Mucosa of descending colon (tissue), 3 donors: ENCODE data around the gene GLYATL3. TPM values are rescaled to one million over a fixed set of nuclear protein-coding genes. Genes with fewer than 3 reads are reported as not detected.

Experiments
- ATAC-seq: fragments of 200-7000 bp; cut with Tn5 transposase; one replicate; pipeline ENCODE4 v1.9.1; 2020; ENCODE audit warnings: mild to moderate bottlenecking, moderate library complexity
- DNase-seq, 3 donors: peaks; one replicate each; pipeline ENCODE4 v3.0.0-alpha.2; 2020
- H3K36me3 ChIP-seq: fragments of 200-600 bp; one replicate; pipeline ENCODE4 v1.8.0; 2021; ENCODE audit warnings: low read depth, mild to moderate bottlenecking
- H3K4me1 ChIP-seq: fragments of 200-600 bp; one replicate; pipeline ENCODE4 v1.8.0; 2021; ENCODE audit warnings: low read depth, mild to moderate bottlenecking
- H3K4me3 ChIP-seq: fragments of 200-600 bp; one replicate; pipeline ENCODE4 v1.8.0; 2021; ENCODE audit warnings: mild to moderate bottlenecking
- H3K9me3 ChIP-seq: fragments of 200-600 bp; one replicate; pipeline ENCODE4 v1.8.0; 2021; ENCODE audit warnings: mild to moderate bottlenecking
- intact Hi-C, 2 donors: fragments of 100-400 bp; cut with DNase I in 1 of 2; cut with micrococcal nuclease in 1 of 2; formaldehyde crosslinking; loops; one replicate each; pipeline versions ENCODE4 v1.11.0 to v1.11.1; 2022; cut with DNase I, micrococcal nuclease
- total RNA-seq, 3 donors: library from RNA; stranded (reverse); fragmentation: NEBNext Ultra II Directional in 2 of 3; extraction: Animal tissue kit (Norgen Biotek cat#: 25700) in 2 of 3; gene quantifications; one replicate each; pipeline versions ENCODE4 v1.2.1 to v1.2.4, GENCODE V29; 2021 to 2023
- TF ChIP-seq, protein P1 (sequence below): fragments of 200-600 bp; IDR thresholded peaks from one replicate; pipeline ENCODE4 v1.8.0; 2022; ENCODE audit warnings: antibody characterized with exemption, mild to moderate bottlenecking
- donor health status: DM: no; HTN: no; CAD: no; lungs with moderate emphysema.
- donor health status: DM: no; HTN: no; CAD: no.
- donor health status: DM: no; HTN: yes; CAD: no.

Gene GLYATL3
- total RNA-seq, 3 donors from 2014 or later = not detected

DNA sequence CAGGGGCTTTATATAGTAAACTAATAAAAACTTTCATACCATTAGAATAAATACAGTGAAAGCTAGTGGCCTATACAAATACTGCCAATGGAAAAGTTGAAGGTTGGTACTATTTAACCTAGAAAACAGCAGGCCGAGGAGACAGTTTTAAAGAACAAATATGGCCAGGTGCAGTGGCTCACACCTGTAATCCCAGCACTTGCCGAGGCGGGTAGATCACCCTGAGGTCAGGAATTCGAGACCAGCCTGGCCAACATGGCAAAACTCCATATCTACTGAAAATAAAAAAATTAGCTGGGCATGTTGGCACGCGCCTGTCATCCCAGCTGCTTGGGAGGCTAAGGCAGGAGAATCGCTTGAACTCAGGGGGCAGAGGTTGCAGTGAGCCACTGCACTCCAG is 24.8 kb downstream of the GLYATL3 start:
- Histone ChIP-seq H3K9me3 (no peaks in the 10 kb centered on the region), H3K4me1 (peaks cover 11% of the 10 kb centered on the region), H3K4me3 (no peak overlapping the region), H3K36me3 (no peaks in the 10 kb centered on the region)
- ATAC-seq (no peak), DNase-seq (no peak)
- intact Hi-C loops = no loop called here
- TF ChIP-seq, protein P1, sequence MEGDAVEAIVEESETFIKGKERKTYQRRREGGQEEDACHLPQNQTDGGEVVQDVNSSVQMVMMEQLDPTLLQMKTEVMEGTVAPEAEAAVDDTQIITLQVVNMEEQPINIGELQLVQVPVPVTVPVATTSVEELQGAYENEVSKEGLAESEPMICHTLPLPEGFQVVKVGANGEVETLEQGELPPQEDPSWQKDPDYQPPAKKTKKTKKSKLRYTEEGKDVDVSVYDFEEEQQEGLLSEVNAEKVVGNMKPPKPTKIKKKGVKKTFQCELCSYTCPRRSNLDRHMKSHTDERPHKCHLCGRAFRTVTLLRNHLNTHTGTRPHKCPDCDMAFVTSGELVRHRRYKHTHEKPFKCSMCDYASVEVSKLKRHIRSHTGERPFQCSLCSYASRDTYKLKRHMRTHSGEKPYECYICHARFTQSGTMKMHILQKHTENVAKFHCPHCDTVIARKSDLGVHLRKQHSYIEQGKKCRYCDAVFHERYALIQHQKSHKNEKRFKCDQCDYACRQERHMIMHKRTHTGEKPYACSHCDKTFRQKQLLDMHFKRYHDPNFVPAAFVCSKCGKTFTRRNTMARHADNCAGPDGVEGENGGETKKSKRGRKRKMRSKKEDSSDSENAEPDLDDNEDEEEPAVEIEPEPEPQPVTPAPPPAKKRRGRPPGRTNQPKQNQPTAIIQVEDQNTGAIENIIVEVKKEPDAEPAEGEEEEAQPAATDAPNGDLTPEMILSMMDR = no peak

DNA sequence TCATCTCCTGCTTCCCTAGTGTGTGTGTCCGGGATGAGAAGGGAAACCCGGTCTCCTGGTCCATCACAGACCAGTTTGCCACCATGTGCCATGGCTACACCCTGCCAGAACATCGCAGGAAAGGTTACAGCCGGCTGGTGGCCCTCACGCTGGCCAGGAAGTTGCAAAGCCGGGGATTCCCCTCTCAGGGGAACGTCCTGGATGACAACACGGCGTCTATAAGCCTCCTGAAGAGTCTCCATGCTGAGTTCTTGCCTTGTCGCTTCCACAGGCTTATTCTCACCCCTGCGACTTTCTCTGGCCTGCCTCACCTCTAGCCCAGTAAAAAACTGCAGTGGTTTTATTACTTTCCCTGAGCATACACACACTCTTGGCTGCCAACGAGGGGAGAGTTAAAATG is 26.9 kb downstream of the GLYATL3 start:
- peak; percentile 74 for ATAC-seq
- TF ChIP-seq, protein P1 = no peak
- DNase-seq = peak in 2 of 3 donors; percentile 30 to 48
- H3K9me3 ChIP-seq = no peaks in the 10 kb centered on the region
- peaks cover 11% of the 10 kb centered on the region for H3K4me1 ChIP-seq
- H3K36me3 ChIP-seq = no peaks in the 10 kb centered on the region
- H3K4me3 ChIP-seq = no peak overlapping the region
- intact Hi-C loops = no loop called here

DNA sequence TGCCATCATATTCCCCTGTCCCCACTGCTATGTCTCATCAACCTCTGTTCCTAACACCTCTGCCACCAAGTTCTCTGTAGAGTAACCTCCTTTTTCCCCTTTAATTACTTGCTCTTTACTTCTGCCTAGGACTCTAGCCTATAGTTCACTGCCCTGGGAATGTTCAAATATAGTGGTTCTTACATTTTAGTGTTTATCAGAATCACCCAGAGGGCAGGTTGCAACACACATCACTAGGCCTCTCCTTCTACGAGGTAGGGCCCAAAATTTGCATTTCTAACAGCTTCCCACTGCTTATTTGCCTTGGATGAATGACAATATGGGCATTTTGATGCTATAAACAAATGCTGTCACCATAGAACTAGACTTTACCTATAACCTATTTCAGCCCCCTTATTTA is 27.6 kb downstream of the GLYATL3 start:
- H3K4me3 ChIP-seq = no peak overlapping the region
- DNase-seq (no peak), ATAC-seq (no peak)
- peaks cover 11% of the 10 kb centered on the region for H3K4me1 ChIP-seq
- H3K36me3 ChIP-seq = no peaks in the 10 kb centered on the region
- intact Hi-C loops = no loop called here
- H3K9me3 ChIP-seq = no peaks in the 10 kb centered on the region
- TF ChIP-seq, protein P1 = no peak

DNA sequence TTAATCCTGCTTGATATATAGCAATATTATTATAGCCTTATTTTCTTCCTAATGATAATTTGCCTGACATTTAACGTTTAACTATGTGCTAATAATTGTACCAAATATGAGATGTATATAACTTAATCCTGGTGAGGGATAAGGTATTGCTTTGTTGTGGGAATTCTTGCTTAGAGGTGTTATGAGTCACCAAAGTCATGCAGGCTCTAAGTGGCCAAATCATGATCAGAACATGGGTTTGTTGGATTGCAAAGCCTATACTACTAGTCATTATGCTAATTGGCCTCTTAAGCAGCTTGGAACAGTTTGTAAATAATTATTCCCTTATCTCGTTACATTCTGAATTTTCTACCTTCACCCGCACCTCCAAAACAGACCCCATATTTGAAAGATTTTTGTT is 28.8 kb downstream of the GLYATL3 start:
- H3K4me1 ChIP-seq = no peaks in the 10 kb centered on the region

DNA sequence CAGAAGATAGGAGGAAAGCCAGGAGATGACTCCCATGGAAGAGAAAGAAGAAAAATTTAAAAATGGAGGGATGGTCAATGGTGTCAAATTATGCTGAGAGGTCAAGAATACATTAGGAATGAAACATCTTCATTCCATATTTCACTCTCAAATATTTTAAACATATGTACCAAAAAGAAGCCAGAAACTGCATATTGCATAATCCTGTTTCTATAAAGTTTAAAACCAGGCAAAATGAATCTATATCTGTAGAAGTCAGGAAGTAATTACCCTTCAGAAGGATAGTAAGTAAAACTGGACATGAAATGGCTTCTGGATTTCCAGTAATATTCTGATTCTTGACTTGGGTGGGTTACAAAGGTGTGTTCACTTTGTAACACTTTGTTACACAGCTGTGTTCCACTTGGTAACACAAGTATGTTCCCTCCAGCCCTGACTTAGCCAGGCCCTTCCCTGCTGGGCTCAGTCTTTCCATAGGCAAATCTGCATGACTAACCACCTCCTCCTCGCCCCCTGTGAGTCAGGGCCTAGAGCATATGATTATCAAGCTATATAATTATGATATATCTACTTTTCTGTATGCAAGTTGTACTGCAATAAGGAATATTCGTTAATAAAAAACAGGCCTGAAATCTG is 30.5 kb downstream of the GLYATL3 start:
- intact Hi-C loops = no loop called here

More for the DNA sequence above, 28.8 kb downstream of the GLYATL3 start:
- DNase-seq (no peak), ATAC-seq (no peak)
- Histone ChIP-seq H3K36me3 (no peaks in the 10 kb centered on the region), H3K4me3 (no peak overlapping the region), H3K9me3 (no peaks in the 10 kb centered on the region)
- TF ChIP-seq, protein P1 = no peak
- intact Hi-C loops = no loop called here

More for the DNA sequence above, 30.5 kb downstream of the GLYATL3 start:
- no peaks in the 10 kb centered on the region for H3K9me3 ChIP-seq
- H3K36me3 ChIP-seq = no peaks in the 10 kb centered on the region
- H3K4me1 ChIP-seq = no peaks in the 10 kb centered on the region
- H3K4me3 ChIP-seq = no peak overlapping the region
- TF ChIP-seq, protein P1 = no peak
- no peak for DNase-seq
- ATAC-seq = no peak
